HG02938 (cell line): ENCODE measurements around the gene AADACL3.
"Not testable (repeated sequence)": the region's sequence is repeated elsewhere in the genome, so short reads cannot be mapped to it uniquely, and the experiment has no call there.

Source experiments
- ATAC-seq: cut with Tn5 transposase; IDR thresholded peaks from one replicate; pipeline ENCODE4 v1.9.1; 2021; ENCODE audit warnings: mild to moderate bottlenecking, moderate library complexity; ENCODE audit not compliant: unreplicated experiment

AADACL3 gene

GRCh38 chr1:12713651-12714050, 2.3 kb upstream of the AADACL3 start:
- not testable (repeated sequence) for ATAC-seq

- ATAC-seq = no peak
Observed at GRCh38 chr1:12714710-12715475, 1.0 kb upstream of the AADACL3 start.

GRCh38 chr1:12717301-12717838, 1.5 kb downstream of the AADACL3 start:
- ATAC-seq = no peak

GRCh38 chr1:12722626-12723025, 6.7 kb downstream of the AADACL3 start:
- no peak for ATAC-seq

GRCh38 chr1:12728391-12728790, 12.5 kb downstream of the AADACL3 start:
- ATAC-seq = no peak

- ATAC-seq = no peak
Observed at GRCh38 chr1:12730156-12730555, 14.2 kb downstream of the AADACL3 start.

GRCh38 chr1:12731084-12731483, 15.2 kb downstream of the AADACL3 start:
- not testable (repeated sequence) for ATAC-seq

GRCh38 chr1:12734651-12735050, 18.7 kb downstream of the AADACL3 start:
- no peak for ATAC-seq

- ATAC-seq = no peak
Observed at GRCh38 chr1:12738934-12739333, 23.0 kb downstream of the AADACL3 start.

GRCh38 chr1:12739613-12740012, 23.7 kb downstream of the AADACL3 start:
- ATAC-seq = no peak

- ATAC-seq = no peak
Observed at GRCh38 chr1:12741946-12742345, 26.0 kb downstream of the AADACL3 start.

- no peak for ATAC-seq
Observed at GRCh38 chr1:12745126-12745991, 29.4 kb downstream of the AADACL3 start.

GRCh38 chr1:12745992-12746323, 30.0 kb downstream of the AADACL3 start, which contains the start of gene CFAP107:
TSS of gene CFAP107 (plus strand) at chr1:12746200. CDS start at chr1:12746431, 231 bp downstream.
- ATAC-seq = peak; percentile 47

GRCh38 chr1:12748778-12749355, 33.0 kb downstream of the AADACL3 start:
- no peak for ATAC-seq

- ATAC-seq = no peak
Observed at GRCh38 chr1:12754738-12755137, 38.8 kb downstream of the AADACL3 start.

GRCh38 chr1:12756273-12756672, 40.4 kb downstream of the AADACL3 start:
- no peak for ATAC-seq

GRCh38 chr1:12756768-12757413, 41.0 kb downstream of the AADACL3 start:
- no peak for ATAC-seq

- ATAC-seq = no peak
Observed at GRCh38 chr1:12757836-12758235, 41.9 kb downstream of the AADACL3 start.

- no peak for ATAC-seq
Observed at GRCh38 chr1:12760256-12760795, 44.4 kb downstream of the AADACL3 start.

GRCh38 chr1:12761781-12762180, 45.9 kb downstream of the AADACL3 start:
- no peak for ATAC-seq

- ATAC-seq = no peak
Observed at GRCh38 chr1:12762766-12763165, 46.9 kb downstream of the AADACL3 start.
